Uterus (tissue), 4 donors: ENCODE results near the gene HIP1R. TPM values are rescaled to one million over a fixed set of nuclear protein-coding genes. Genes with fewer than 3 reads are reported as not detected.

ENCODE experiments used
- DNase-seq, 2 donors: peaks; one replicate each; pipeline ENCODE4 v3.0.0-alpha.2; 2019 to 2020
- H3K27ac ChIP-seq, 2 donors: fragments of 200-600 bp; sonication (generic); 1 replicate in 1 of 2; 2 replicates in 1 of 2; pipeline ENCODE4 v1.5.1; 2016 to 2018
- H3K27me3 ChIP-seq, 2 donors: fragments of 200-600 bp; sonication (generic); one replicate each; pipeline ENCODE4 v1.5.1; 2018 to 2019; ENCODE audit warnings: control low read depth in 1 of 2
- H3K36me3 ChIP-seq, 2 donors: fragments of 200-600 bp; sonication (generic); one replicate each; pipeline ENCODE4 v1.5.1; 2019; ENCODE audit warnings: control low read depth in 1 of 2
- H3K4me1 ChIP-seq, 2 donors: fragments of 200-600 bp; sonication (generic); one replicate each; pipeline ENCODE4 v1.5.1; 2018 to 2019; ENCODE audit warnings: control low read depth in 1 of 2
- H3K4me3 ChIP-seq, 2 donors: fragments of 200-600 bp; sonication (generic); 1 replicate in 1 of 2; 2 replicates in 1 of 2; pipeline ENCODE4 v1.5.1; 2018 to 2019; ENCODE audit warnings: mild to moderate bottlenecking in 1 of 2
- H3K9me3 ChIP-seq, 2 donors: fragments of 200-600 bp; sonication (generic); one replicate each; pipeline ENCODE4 v1.5.1; 2019; ENCODE audit warnings: control low read depth in 1 of 2
- CTCF ChIP-seq, 4 experiments: fragments of 200-600 bp in 2 of 4; fragments of 450-650 bp in 2 of 4; sonication (generic) in 2 of 4; IDR thresholded peaks; one replicate each; pipeline ENCODE4 v1.5.1; 2016 to 2019; ENCODE audit warnings: antibody characterized with exemption in 4 of 4, mild to moderate bottlenecking in 2 of 4, moderate library complexity in 1 of 4
- POLR2A ChIP-seq, 2 donors: fragments of 450-650 bp; IDR thresholded peaks; one replicate each; pipeline ENCODE4 v1.6.1; 2016; ENCODE audit warnings: antibody characterized with exemption in 2 of 2, mild to moderate bottlenecking in 1 of 2, moderate library complexity in 1 of 2
- intact Hi-C: fragments of 100-400 bp; cut with DNase I; formaldehyde crosslinking; loops from one replicate; pipeline ENCODE4 v1.15.1; 2023; ENCODE audit warnings: low total_unique reads
- total RNA-seq, 4 donors: library from RNA; depleted of rRNA in 3 of 4; stranded (reverse); fragments of >200 nt in 3 of 4; gene quantifications; one replicate each; pipeline versions ENCODE4 v1.1.0 to v1.2.4, GENCODE V29; 2014 to 2023
- donor health status: DM: yes; HTN: yes; CAD: no.

Gene HIP1R
- total RNA-seq, 4 donors from 2014 or later = 2.9 to 31.3 (median 25.8) TPM

- H3K27ac ChIP-seq = no peak overlapping the region
- H3K27me3 ChIP-seq = no peaks in the 10 kb centered on the region
- no peaks in the 10 kb centered on the region for H3K4me1 ChIP-seq
- TF ChIP-seq CTCF (IDR thresholded peaks at IDR 0.05) (no peak), POLR2A (IDR thresholded peaks at IDR 0.05) (no peak)
- no peaks in the 10 kb centered on the region for H3K36me3 ChIP-seq
- no peaks in the 10 kb centered on the region for H3K9me3 ChIP-seq
- no peak for DNase-seq
- no peak overlapping the region for H3K4me3 ChIP-seq
- intact Hi-C loops = no loop called here
These were observed 10.8 kb downstream of the HIP1R start for GRCh38 chr12:122845865-122846621.

- DNase-seq = no peak
- TF ChIP-seq POLR2A (IDR thresholded peaks at IDR 0.05) (no peak), CTCF (IDR thresholded peaks at IDR 0.05) (no peak)
These were observed 11.6 kb downstream of the HIP1R start for GRCh38 chr12:122846622-122847515.

GRCh38 chr12:122847516-122847836 lies 12.2 kb downstream of the HIP1R start:
- H3K27me3 ChIP-seq = no peaks in the 10 kb centered on the region
- TF ChIP-seq POLR2A (IDR thresholded peaks at IDR 0.05) (no peak), CTCF (IDR thresholded peaks at IDR 0.05) (no peak)
- no peak overlapping the region for H3K27ac ChIP-seq
- no peaks in the 10 kb centered on the region for H3K36me3 ChIP-seq
- no peak for DNase-seq
- no peaks in the 10 kb centered on the region for H3K9me3 ChIP-seq
- no peaks in the 10 kb centered on the region for H3K4me1 ChIP-seq
- intact Hi-C loops = no loop called here
- no peak overlapping the region for H3K4me3 ChIP-seq

More at GRCh38 chr12:122846622-122847515, 11.6 kb downstream of the HIP1R start:
- intact Hi-C loops = no loop called here
- Histone ChIP-seq H3K4me3 (no peak overlapping the region), H3K4me1 (no peaks in the 10 kb centered on the region), H3K9me3 (no peaks in the 10 kb centered on the region), H3K27ac (no peak overlapping the region), H3K27me3 (no peaks in the 10 kb centered on the region), H3K36me3 (no peaks in the 10 kb centered on the region)

- Histone ChIP-seq H3K4me1 (no peaks in the 10 kb centered on the region), H3K4me3 (no peak overlapping the region), H3K36me3 (no peaks in the 10 kb centered on the region), H3K9me3 (no peaks in the 10 kb centered on the region), H3K27me3 (no peaks in the 10 kb centered on the region), H3K27ac (no peak overlapping the region)
- intact Hi-C loops = no loop called here
- no peak for DNase-seq
- no peak for TF ChIP-seq POLR2A (IDR thresholded peaks at IDR 0.05)
- no peak for TF ChIP-seq CTCF (IDR thresholded peaks at IDR 0.05)
These were observed 12.7 kb downstream of the HIP1R start for GRCh38 chr12:122847921-122848421.
